ENCODE data around the gene TMEM59.
"Not testable (repeated sequence)": the region's sequence is repeated elsewhere in the genome, so short reads cannot be mapped to it uniquely, and the experiment has no call there.

The TMEM59 gene

GRCh38 chr1:54051933-54052430 is 1.0 kb downstream of the TMEM59 start:
- H3K4me3 ChIP-seq (ENCODE audit: insufficient read length, low read depth), result peak overlapping the region; percentile 98
- H3K4me1 ChIP-seq (ENCODE audit: insufficient read depth, insufficient read length), result no peaks in the 10 kb centered on the region
- no peaks in the 10 kb centered on the region for H3K9me3 ChIP-seq (ENCODE audit: insufficient read depth, low read length)
- DNase-seq (ENCODE audit: low read depth, low spot score), result no peak
- no peaks in the 10 kb centered on the region for H3K27me3 ChIP-seq (ENCODE audit: insufficient read depth, insufficient read length)
- H3K36me3 ChIP-seq (ENCODE audit: insufficient read depth, insufficient read length, low read length), result no peaks in the 10 kb centered on the region
- H3K9ac ChIP-seq (ENCODE audit: insufficient read length, low read depth), result peak overlapping the region; percentile 94
- no peak for TF ChIP-seq YY1 (IDR thresholded peaks at IDR 0.05; ENCODE audit: insufficient read depth, insufficient read length)
- no peak for TF ChIP-seq ZNF274 (IDR thresholded peaks at IDR 0.05; ENCODE audit: low read depth, low read length)
- TF ChIP-seq SUZ12 (IDR thresholded peaks at IDR 0.05; ENCODE audit: extremely low read depth, insufficient read depth, insufficient read length), result no peak

- H3K9me3 ChIP-seq (ENCODE audit: insufficient read depth, low read length); H3K4me3 ChIP-seq (ENCODE audit: insufficient read length, low read depth); H3K27me3 ChIP-seq (ENCODE audit: insufficient read depth, insufficient read length); H3K4me1 ChIP-seq (ENCODE audit: insufficient read depth, insufficient read length); DNase-seq (ENCODE audit: low read depth, low spot score); H3K36me3 ChIP-seq (ENCODE audit: insufficient read depth, insufficient read length, low read length); H3K9ac ChIP-seq (ENCODE audit: insufficient read length, low read depth): not testable (repeated sequence)
Observed at GRCh38 chr1:54050435-54050834, 2.6 kb downstream of the TMEM59 start.

- DNase-seq (ENCODE audit: low read depth, low spot score), result no peak
- H3K9ac ChIP-seq (ENCODE audit: insufficient read length, low read depth), result no peak overlapping the region
Observed at GRCh38 chr1:54047384-54048305, 5.4 kb downstream of the TMEM59 start.

GRCh38 chr1:54046671-54047383 is 6.2 kb downstream of the TMEM59 start:
- no peak for DNase-seq (ENCODE audit: low read depth, low spot score)
- no peaks in the 10 kb centered on the region for H3K27me3 ChIP-seq (ENCODE audit: insufficient read depth, insufficient read length)
- no peak overlapping the region for H3K9ac ChIP-seq (ENCODE audit: insufficient read length, low read depth)
- no peaks in the 10 kb centered on the region for H3K4me1 ChIP-seq (ENCODE audit: insufficient read depth, insufficient read length)
- H3K36me3 ChIP-seq (ENCODE audit: insufficient read depth, insufficient read length, low read length), result peaks cover 11% of the 10 kb centered on the region
- no peak overlapping the region for H3K4me3 ChIP-seq (ENCODE audit: insufficient read length, low read depth)
- H3K9me3 ChIP-seq (ENCODE audit: insufficient read depth, low read length), result no peaks in the 10 kb centered on the region
- TF ChIP-seq SUZ12 (IDR thresholded peaks at IDR 0.05; ENCODE audit: extremely low read depth, insufficient read depth, insufficient read length) (no peak), ZNF274 (IDR thresholded peaks at IDR 0.05; ENCODE audit: low read depth, low read length) (no peak), YY1 (IDR thresholded peaks at IDR 0.05; ENCODE audit: insufficient read depth, insufficient read length) (no peak)

More at GRCh38 chr1:54047384-54048305, 5.4 kb downstream of the TMEM59 start:
- Histone ChIP-seq H3K36me3 (ENCODE audit: insufficient read depth, insufficient read length, low read length) (peaks cover 4% of the 10 kb centered on the region), H3K4me3 (ENCODE audit: insufficient read length, low read depth) (no peak overlapping the region), H3K9me3 (ENCODE audit: insufficient read depth, low read length) (no peaks in the 10 kb centered on the region), H3K4me1 (ENCODE audit: insufficient read depth, insufficient read length) (no peaks in the 10 kb centered on the region), H3K27me3 (ENCODE audit: insufficient read depth, insufficient read length) (no peaks in the 10 kb centered on the region)
- TF ChIP-seq ZNF274 (IDR thresholded peaks at IDR 0.05; ENCODE audit: low read depth, low read length) (no peak), YY1 (IDR thresholded peaks at IDR 0.05; ENCODE audit: insufficient read depth, insufficient read length) (no peak), SUZ12 (IDR thresholded peaks at IDR 0.05; ENCODE audit: extremely low read depth, insufficient read depth, insufficient read length) (no peak)

GRCh38 chr1:54045496-54045895 is 7.5 kb downstream of the TMEM59 start:
- Histone ChIP-seq H3K9me3 (ENCODE audit: insufficient read depth, low read length) (no peaks in the 10 kb centered on the region), H3K36me3 (ENCODE audit: insufficient read depth, insufficient read length, low read length) (peaks cover 24% of the 10 kb centered on the region), H3K4me3 (ENCODE audit: insufficient read length, low read depth) (no peak overlapping the region), H3K27me3 (ENCODE audit: insufficient read depth, insufficient read length) (no peaks in the 10 kb centered on the region), H3K4me1 (ENCODE audit: insufficient read depth, insufficient read length) (no peaks in the 10 kb centered on the region), H3K9ac (ENCODE audit: insufficient read length, low read depth) (no peak overlapping the region)
- DNase-seq (ENCODE audit: low read depth, low spot score), result no peak
- TF ChIP-seq ZNF274 (IDR thresholded peaks at IDR 0.05; ENCODE audit: low read depth, low read length) (no peak), YY1 (IDR thresholded peaks at IDR 0.05; ENCODE audit: insufficient read depth, insufficient read length) (no peak), SUZ12 (IDR thresholded peaks at IDR 0.05; ENCODE audit: extremely low read depth, insufficient read depth, insufficient read length) (no peak)

GRCh38 chr1:54041806-54042205 is 11.2 kb downstream of the TMEM59 start:
- peaks cover 48% of the 10 kb centered on the region for H3K36me3 ChIP-seq (ENCODE audit: insufficient read depth, insufficient read length, low read length)

GRCh38 chr1:54037476-54037875 is 15.5 kb downstream of the TMEM59 start:
- H3K4me1 ChIP-seq (ENCODE audit: insufficient read depth, insufficient read length), result no peaks in the 10 kb centered on the region
- no peak overlapping the region for H3K9ac ChIP-seq (ENCODE audit: insufficient read length, low read depth)
- no peaks in the 10 kb centered on the region for H3K9me3 ChIP-seq (ENCODE audit: insufficient read depth, low read length)
- no peaks in the 10 kb centered on the region for H3K27me3 ChIP-seq (ENCODE audit: insufficient read depth, insufficient read length)
- TF ChIP-seq SUZ12 (IDR thresholded peaks at IDR 0.05; ENCODE audit: extremely low read depth, insufficient read depth, insufficient read length) (no peak), ZNF274 (IDR thresholded peaks at IDR 0.05; ENCODE audit: low read depth, low read length) (no peak), YY1 (IDR thresholded peaks at IDR 0.05; ENCODE audit: insufficient read depth, insufficient read length) (no peak)
- H3K36me3 ChIP-seq (ENCODE audit: insufficient read depth, insufficient read length, low read length), result peaks cover 70% of the 10 kb centered on the region
- no peak overlapping the region for H3K4me3 ChIP-seq (ENCODE audit: insufficient read length, low read depth)
- DNase-seq (ENCODE audit: low read depth, low spot score), result no peak

More at GRCh38 chr1:54041806-54042205, 11.2 kb downstream of the TMEM59 start:
- Histone ChIP-seq H3K4me1 (ENCODE audit: insufficient read depth, insufficient read length) (no peaks in the 10 kb centered on the region), H3K27me3 (ENCODE audit: insufficient read depth, insufficient read length) (no peaks in the 10 kb centered on the region), H3K4me3 (ENCODE audit: insufficient read length, low read depth) (no peak overlapping the region), H3K9me3 (ENCODE audit: insufficient read depth, low read length) (no peaks in the 10 kb centered on the region), H3K9ac (ENCODE audit: insufficient read length, low read depth) (no peak overlapping the region)
- no peak for TF ChIP-seq YY1 (IDR thresholded peaks at IDR 0.05; ENCODE audit: insufficient read depth, insufficient read length)
- TF ChIP-seq SUZ12 (IDR thresholded peaks at IDR 0.05; ENCODE audit: extremely low read depth, insufficient read depth, insufficient read length), result no peak
- TF ChIP-seq ZNF274 (IDR thresholded peaks at IDR 0.05; ENCODE audit: low read depth, low read length), result no peak
- no peak for DNase-seq (ENCODE audit: low read depth, low spot score)

All from NT2/D1 (cell line).